Measurements from ENCODE around the gene NOSIP.

NOSIP gene

GRCh38 chr19:49595819-49596404 lies 15.6 kb upstream of the NOSIP start:
- no peak for TF ChIP-seq CTCF (IDR thresholded peaks at IDR 0.05; ENCODE audit: control insufficient read depth, insufficient read depth, low read depth, low read length, missing control alignments)
- no peak overlapping the region for H3K4me3 ChIP-seq (ENCODE audit: control insufficient read depth, low read depth, low read length)
- no peak for DNase-seq (ENCODE audit: low read depth)

- DNase-seq (ENCODE audit: low read depth): no peak
- no peak for TF ChIP-seq CTCF (IDR thresholded peaks at IDR 0.05; ENCODE audit: control insufficient read depth, insufficient read depth, low read depth, low read length, missing control alignments)
- H3K4me3 ChIP-seq (ENCODE audit: control insufficient read depth, low read depth, low read length): no peak overlapping the region
These were observed 14.8 kb upstream of the NOSIP start for GRCh38 chr19:49594993-49595818.

GRCh38 chr19:49594157-49594992 lies 14.0 kb upstream of the NOSIP start:
- TF ChIP-seq CTCF (IDR thresholded peaks at IDR 0.05; ENCODE audit: control insufficient read depth, insufficient read depth, low read depth, low read length, missing control alignments): no peak
- no peak overlapping the region for H3K4me3 ChIP-seq (ENCODE audit: control insufficient read depth, low read depth, low read length)
- DNase-seq (ENCODE audit: low read depth): no peak

GRCh38 chr19:49593233-49594113 lies 13.1 kb upstream of the NOSIP start:
- H3K4me3 ChIP-seq (ENCODE audit: control insufficient read depth, low read depth, low read length): peak overlapping the region; percentile 49
- peak; percentile 41 for DNase-seq (ENCODE audit: low read depth)
- no peak for TF ChIP-seq CTCF (IDR thresholded peaks at IDR 0.05; ENCODE audit: control insufficient read depth, insufficient read depth, low read depth, low read length, missing control alignments)

- H3K4me3 ChIP-seq (ENCODE audit: control insufficient read depth, low read depth, low read length): peak overlapping the region; percentile 49
- no peak for TF ChIP-seq CTCF (IDR thresholded peaks at IDR 0.05; ENCODE audit: control insufficient read depth, insufficient read depth, low read depth, low read length, missing control alignments)
- no peak for DNase-seq (ENCODE audit: low read depth)
These were observed 12.3 kb upstream of the NOSIP start for GRCh38 chr19:49592486-49593232.
